Measurements from ENCODE around the gene TRIM29. TPM values are rescaled to one million over a fixed set of nuclear protein-coding genes. Genes with fewer than 3 reads are reported as not detected.

The TRIM29 gene
- total and polyA plus RNA-seq, 12 donors: 0.24 to 4.3 (median 1.1) TPM; not detected in 3

GRCh38 chr11:120117991-120118390 is 19.9 kb downstream of the TRIM29 start:
- 61 to 67% (median 64%) methylated on average over 2 to 9 of the region's 9 CpGs for WGBS, 4 donors
- H3K36me3 ChIP-seq (replicated peaks in 1 of 2): no peaks in the 10 kb centered on the region

DNA sequence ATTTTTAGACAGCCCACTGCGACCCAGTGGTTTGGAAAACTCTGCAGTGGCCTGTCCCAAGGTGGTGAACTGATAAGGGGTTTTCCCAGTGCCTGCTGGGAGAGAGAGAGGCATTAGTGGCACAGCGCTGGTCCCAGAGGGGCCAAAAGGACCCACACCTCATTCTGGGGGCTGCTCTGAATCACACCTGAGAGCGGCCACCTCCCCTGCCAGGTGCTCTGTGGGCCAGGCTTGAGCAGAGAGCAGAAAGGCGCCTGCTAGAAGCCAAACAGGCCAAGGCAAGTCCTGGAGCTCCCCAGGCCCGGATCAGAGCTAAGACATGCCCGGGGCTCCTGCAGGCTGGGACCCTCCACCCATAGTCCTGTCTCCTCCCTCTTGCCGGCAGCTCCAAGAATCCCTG is 20.9 kb downstream of the TRIM29 start:
- DNase-seq: no peak
- WGBS, 4 donors: 76 to 84% (median 82%) methylated on average over 1 to 7 of the region's 7 CpGs
- intact Hi-C loops (cut with DNase I): loop anchor here in 1 of 2 donors (10.0 kb wide), 2 partner anchors 452 to 632 kb away; no protein-coding TSS in a partner anchor
- H3K4me3 ChIP-seq: no peak overlapping the region
- H3K4me1 ChIP-seq (replicated peaks in 1 of 2): no peaks in the 10 kb centered on the region
- H3K9me3 ChIP-seq (replicated peaks in 1 of 3): no peaks in the 10 kb centered on the region
- no peak for TF ChIP-seq POLR2A (IDR thresholded peaks at IDR 0.05)
- TF ChIP-seq, protein P1, sequence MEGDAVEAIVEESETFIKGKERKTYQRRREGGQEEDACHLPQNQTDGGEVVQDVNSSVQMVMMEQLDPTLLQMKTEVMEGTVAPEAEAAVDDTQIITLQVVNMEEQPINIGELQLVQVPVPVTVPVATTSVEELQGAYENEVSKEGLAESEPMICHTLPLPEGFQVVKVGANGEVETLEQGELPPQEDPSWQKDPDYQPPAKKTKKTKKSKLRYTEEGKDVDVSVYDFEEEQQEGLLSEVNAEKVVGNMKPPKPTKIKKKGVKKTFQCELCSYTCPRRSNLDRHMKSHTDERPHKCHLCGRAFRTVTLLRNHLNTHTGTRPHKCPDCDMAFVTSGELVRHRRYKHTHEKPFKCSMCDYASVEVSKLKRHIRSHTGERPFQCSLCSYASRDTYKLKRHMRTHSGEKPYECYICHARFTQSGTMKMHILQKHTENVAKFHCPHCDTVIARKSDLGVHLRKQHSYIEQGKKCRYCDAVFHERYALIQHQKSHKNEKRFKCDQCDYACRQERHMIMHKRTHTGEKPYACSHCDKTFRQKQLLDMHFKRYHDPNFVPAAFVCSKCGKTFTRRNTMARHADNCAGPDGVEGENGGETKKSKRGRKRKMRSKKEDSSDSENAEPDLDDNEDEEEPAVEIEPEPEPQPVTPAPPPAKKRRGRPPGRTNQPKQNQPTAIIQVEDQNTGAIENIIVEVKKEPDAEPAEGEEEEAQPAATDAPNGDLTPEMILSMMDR (IDR thresholded peaks at IDR 0.05): no peak
- no peak overlapping the region for H3K27ac ChIP-seq
- H3K36me3 ChIP-seq (replicated peaks in 1 of 2): no peaks in the 10 kb centered on the region
- no peaks in the 10 kb centered on the region for H3K27me3 ChIP-seq

More at GRCh38 chr11:120117991-120118390, 19.9 kb downstream of the TRIM29 start:
- intact Hi-C loops (cut with DNase I): loop anchor here in 1 of 2 donors (10.0 kb wide), 2 partner anchors 453 to 633 kb away; no protein-coding TSS in a partner anchor
- Histone ChIP-seq H3K27me3 (no peaks in the 10 kb centered on the region), H3K27ac (no peak overlapping the region), H3K9me3 (replicated peaks in 1 of 3) (no peaks in the 10 kb centered on the region), H3K4me1 (replicated peaks in 1 of 2) (no peaks in the 10 kb centered on the region), H3K4me3 (no peak overlapping the region)
- TF ChIP-seq POLR2A (IDR thresholded peaks at IDR 0.05): no peak
- TF ChIP-seq, protein P1 (IDR thresholded peaks at IDR 0.05): no peak
- DNase-seq: no peak

DNA sequence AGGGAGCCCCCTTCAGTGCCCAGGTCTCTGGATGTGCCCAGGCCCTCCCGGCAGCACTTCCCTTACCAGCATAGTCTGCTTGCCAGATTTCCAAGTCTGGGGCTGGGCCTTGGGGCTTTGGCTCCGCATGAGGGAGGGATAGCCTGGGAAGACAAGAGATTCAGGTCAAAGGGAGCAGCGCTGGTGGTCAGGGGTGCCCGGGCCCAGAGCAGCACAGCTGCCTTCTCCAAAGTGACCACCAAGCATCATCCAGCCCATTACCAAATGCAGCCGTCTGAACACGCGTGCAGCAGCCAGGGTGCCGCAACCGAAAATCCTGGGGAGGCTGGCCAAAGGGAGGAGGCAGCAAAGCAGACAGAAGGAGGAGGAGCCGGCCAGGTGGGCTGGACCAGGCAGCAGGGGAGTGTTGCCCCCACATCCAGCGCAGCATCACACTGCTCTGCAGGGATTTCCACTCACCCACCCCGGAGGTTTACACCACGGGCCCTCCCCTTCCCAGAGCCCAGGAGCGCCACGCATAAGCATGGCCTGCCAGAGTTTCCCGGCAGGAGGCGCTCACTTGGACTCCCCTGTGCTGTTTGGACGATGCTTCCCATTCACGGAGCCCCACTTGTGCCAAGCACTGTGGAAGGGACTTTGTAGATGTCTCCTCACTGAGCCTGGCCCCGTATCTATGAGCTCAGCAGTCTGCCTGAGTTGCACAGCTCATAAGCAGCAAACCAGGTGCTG is 22.5 kb downstream of the TRIM29 start:
- no peak overlapping the region for H3K4me3 ChIP-seq
- no peaks in the 10 kb centered on the region for H3K4me1 ChIP-seq (replicated peaks in 1 of 2)
- no peak overlapping the region for H3K27ac ChIP-seq
- intact Hi-C loops (cut with DNase I): loop anchor here in 1 of 2 donors (10.0 kb wide), 2 partner anchors 451 to 631 kb away; no protein-coding TSS in a partner anchor
- TF ChIP-seq, protein P1 (IDR thresholded peaks at IDR 0.05): no peak
- no peak for TF ChIP-seq POLR2A (IDR thresholded peaks at IDR 0.05)
- no peaks in the 10 kb centered on the region for H3K27me3 ChIP-seq
- DNase-seq: no peak
- no peaks in the 10 kb centered on the region for H3K36me3 ChIP-seq (replicated peaks in 1 of 2)
- 61 to 76% (median 73%) methylated on average over 9 to 20 of the region's 20 CpGs for WGBS, 4 donors
- no peaks in the 10 kb centered on the region for H3K9me3 ChIP-seq (replicated peaks in 1 of 3)

DNA sequence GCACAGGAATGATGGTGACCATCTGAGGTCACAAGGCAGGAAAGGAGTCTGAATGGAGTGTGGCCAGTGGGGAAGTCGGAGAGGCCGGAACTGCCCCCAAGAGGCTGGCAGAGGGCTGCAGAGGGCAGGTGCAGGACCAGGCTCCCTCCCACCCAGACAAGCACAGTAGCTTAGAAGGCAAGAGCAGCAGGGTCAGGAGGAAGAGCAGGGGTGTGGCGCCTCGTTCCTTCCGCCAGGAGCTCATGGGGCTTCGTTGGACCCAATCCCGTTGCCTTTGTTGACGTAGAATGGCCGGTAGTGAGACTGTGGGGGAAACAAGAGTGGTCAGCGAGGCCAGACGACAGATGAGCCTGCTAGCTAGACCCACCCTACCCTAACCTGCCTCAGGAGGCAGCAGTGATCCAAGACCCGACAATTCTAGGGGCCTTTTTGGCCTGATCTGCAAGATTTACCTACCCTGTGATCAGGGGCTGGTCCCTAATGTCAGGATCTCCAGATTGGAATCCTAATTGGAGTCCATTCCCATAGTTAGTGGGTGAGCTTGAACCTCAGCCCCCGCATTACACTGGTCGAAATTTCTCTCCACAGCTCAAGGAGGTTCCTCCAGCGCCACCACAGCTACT is 25.6 kb downstream of the TRIM29 start:
- 82 to 88% (median 86%) methylated on average over 10 to 15 of the region's 15 CpGs for WGBS, 4 donors
- intact Hi-C loops (cut with DNase I): loop anchor here in 1 of 2 donors (10.0 kb wide), 2 partner anchors 447 to 627 kb away; no protein-coding TSS in a partner anchor

More for the DNA sequence above, 25.6 kb downstream of the TRIM29 start:
- Histone ChIP-seq H3K27ac (no peak overlapping the region), H3K4me1 (replicated peaks in 1 of 2) (no peaks in the 10 kb centered on the region), H3K27me3 (peaks cover 7% of the 10 kb centered on the region), H3K4me3 (no peak overlapping the region), H3K36me3 (replicated peaks in 1 of 2) (no peaks in the 10 kb centered on the region), H3K9me3 (replicated peaks in 1 of 3) (no peaks in the 10 kb centered on the region)
- TF ChIP-seq, protein P1 (IDR thresholded peaks at IDR 0.05): no peak
- no peak for TF ChIP-seq POLR2A (IDR thresholded peaks at IDR 0.05)
- no peak for DNase-seq
